NCI-H1436 treated with DMSO at 0.1 percent for 48 hours (cell line): ENCODE results near the gene IDH3A.

ENCODE experiments used
- DNase-seq: peaks from one replicate; lab custom pipeline; 2025; lab: John Stamatoyannopoulos, UW

IDH3A gene

GRCh38 chr15:78204351-78205309, 55.5 kb downstream of the IDH3A start:
- no peak for DNase-seq

GRCh38 chr15:78205337-78205736, 56.2 kb downstream of the IDH3A start:
- DNase-seq: no peak

DNA sequence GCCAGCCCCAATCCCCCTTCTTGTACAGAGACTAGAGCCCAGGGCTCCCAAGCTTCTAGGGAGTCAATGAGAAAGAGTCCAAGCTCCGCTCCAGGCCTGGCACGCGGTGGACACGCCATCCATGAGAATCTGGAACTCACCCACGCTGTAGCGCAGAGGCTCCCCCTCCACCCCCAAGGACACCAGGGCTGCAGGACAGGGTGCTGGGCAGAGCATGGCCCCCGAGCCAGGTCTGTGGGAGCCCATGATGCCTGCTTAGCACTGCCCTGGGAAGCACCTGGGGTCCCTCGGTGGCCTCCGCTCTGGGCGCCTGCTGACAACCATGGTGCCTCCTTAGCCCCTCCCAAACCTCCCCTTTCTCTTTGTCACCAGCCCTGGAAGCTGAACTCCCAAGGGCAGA, 56.7 kb downstream of the IDH3A start:
- DNase-seq: no peak

DNA sequence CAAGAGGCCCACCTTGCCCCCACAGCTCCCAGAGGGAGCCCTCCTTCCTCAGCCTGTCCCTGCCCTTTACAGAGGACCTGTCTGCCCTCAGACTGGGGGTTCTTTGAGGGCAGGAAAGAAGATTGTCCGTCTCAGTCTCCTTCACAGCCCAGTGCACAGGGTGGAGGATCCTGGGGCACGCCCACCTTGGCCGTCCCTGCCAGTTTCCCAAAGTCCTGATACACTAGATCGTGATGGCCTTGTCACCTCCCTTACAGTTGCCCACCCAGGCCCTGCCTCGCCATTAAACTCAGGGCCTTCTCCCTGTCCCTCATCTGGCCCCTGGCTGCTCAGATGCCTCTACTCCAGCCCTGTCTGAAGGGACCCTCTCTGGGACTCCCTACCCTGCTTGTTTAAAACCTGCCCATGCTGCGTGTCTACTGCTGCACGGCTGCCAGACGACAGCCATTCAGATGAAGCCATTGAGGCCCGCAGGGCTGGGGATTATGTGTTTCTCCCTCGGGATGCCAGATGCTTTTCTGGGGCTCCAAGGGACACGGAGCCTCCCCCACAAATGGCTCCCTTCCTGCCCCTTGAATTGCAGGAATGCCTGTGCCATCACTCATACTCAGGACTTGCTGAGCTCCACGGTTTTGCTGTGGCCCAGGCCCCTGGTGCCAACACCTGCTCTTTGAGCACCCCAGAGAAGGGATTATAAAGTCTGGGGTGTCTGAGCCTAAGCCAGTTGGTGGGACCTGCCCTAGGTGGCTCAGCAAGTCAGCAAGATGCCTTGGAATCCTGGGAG, 57.4 kb downstream of the IDH3A start:
- DNase-seq: no peak

- DNase-seq: no peak
Observed at GRCh38 chr15:78207110-78207458, 57.9 kb downstream of the IDH3A start.

GRCh38 chr15:78207641-78208340, 58.6 kb downstream of the IDH3A start:
- DNase-seq: no peak

GRCh38 chr15:78208341-78208844, 59.2 kb downstream of the IDH3A start:
- DNase-seq: no peak

GRCh38 chr15:78208887-78209645, 59.9 kb downstream of the IDH3A start:
- no peak for DNase-seq

DNA sequence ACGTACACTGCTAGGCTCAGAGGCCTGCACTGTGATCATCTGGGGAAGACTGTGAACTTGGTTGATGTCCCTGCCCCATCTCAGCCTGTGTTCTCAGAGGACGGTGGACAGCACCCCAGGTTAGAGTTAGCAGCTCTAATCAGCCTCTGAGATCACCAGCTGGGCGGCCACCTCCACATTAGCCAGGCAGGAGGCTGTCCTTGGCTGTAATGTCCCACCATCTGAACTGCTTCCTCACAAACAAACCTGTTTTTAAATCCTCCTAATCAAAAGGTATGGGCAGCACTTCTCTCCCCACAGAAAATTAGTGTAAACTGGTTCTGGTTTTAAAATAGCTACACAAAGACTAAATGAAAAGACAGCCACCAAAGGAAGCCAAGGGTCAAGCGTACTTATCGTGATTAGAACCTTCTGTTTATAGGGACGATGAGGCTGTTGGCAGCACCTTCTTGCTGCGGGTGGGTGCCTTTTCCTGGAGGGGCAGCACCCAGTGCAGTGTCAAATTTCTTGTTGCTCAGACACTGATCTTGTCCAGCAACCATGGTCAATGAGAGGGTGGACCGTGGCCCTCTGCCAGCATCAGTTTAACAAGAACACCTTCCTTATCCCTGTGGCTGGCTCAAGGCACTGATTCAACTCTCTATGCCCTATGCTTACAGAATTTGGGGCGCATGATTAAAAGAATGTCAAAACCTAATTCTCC, 60.6 kb downstream of the IDH3A start:
- no peak for DNase-seq

DNA sequence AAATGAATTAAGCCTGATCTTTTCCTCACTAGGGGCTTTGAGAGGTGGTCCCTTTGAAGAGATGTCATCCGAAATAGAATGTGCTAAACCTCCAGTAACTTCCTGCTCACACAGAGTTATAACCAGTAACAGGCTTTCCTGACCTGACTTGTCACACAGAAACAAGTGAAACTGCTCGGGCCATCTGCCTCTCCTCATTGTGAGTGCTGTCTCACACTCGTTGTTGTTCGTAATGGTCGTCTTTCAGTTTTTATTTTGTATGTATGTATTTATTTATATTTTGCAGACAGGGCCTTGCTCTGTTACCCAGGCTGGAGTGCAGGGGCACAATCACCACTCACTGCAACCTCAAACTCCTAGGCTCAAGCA, 61.2 kb downstream of the IDH3A start:
- no peak for DNase-seq

DNA sequence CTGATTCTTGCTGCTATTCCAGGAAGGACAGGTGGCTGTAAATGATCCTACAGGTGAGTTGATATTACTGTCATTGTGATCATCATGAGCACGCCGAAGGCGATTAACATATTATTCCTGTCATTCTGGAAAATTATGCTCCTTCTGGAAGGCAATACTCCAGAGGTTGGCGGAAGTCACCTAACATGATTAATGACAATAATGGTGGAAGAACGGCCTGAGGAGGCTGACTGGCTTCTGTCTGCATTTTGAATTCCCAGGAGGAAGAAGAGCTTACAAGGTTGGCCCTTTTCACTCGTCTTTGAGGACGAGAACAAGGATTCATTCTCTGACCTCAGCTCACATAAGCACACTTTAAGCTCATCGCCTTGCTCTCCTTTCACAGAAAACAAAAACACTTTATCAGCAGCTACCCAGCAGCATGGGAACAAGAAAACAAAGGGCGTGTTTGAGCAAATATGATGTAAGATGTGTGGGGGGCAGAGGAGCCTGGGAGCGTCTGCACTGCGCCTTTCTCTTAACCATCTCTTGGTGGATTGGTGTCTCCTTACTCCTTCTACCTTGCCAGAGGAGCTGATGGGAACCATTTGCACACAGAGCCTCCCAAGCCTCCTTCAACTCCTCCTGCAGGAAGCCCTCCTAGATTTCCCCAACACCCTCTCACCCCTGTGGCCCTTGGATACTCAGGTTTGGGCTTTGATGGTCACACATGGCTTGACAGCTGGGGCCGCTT, 62.2 kb downstream of the IDH3A start:
- DNase-seq: no peak

GRCh38 chr15:78212008-78212407, 62.8 kb downstream of the IDH3A start:
- no peak for DNase-seq

DNA sequence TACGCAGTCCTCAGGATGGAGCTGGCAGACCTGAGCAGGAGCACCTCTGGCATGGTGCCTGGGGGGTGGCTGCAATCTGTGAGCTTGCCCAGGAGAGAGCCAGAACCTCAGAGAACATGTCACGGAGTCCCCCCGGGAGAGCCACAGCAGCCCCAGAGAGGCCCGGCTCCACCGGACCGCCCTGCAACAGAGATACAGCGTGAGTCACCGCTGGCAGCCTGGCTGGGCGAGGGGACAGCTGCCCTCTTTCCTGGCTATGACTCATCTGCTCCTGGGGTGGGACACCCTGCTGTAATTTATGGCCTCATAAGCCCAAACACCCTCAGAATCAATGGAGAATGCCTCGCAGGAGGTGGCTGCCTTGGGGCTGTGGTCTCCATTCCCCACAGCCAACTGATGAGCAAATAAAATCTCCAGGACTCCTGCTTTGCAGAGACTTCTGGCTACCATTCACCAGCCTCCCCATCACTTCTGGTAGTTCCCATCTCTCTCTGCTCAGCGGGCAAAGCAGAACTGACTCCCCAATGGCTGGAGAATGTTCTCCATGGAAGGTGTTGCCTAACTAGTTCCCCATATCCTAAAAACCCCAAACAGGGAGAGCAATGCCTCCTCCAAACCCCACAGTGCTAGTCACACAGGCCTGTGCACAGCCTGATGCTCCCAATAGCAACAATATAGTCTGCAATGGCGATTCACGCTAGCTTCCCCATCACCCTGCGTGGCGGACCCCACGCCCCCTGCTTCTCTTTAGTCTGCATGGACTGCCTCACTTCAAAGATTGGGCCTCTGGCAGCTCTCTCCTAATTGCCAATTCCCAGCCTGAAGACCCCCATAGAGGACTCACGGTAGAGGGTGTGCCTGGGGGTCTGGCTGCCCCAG, 63.6 kb downstream of the IDH3A start:
- no peak for DNase-seq

DNA sequence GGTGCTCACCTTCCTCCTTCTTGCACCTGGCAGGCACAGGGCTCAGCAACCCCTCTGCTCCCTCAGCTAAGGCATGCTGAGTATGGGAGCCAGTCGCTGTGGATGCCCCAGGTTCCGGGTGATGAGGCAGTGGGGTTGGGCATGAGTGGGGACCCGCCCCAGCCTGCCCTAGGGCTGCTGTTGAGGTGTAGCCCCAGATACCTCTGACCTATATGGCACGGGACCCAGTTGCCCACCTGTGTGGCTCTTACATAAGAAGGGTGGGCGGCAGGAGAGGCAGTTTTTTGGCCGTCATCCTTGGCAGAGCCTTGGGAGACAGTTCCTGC, 64.2 kb downstream of the IDH3A start:
- DNase-seq: no peak

GRCh38 chr15:78213956-78214355, 64.8 kb downstream of the IDH3A start:
- no peak for DNase-seq

DNA sequence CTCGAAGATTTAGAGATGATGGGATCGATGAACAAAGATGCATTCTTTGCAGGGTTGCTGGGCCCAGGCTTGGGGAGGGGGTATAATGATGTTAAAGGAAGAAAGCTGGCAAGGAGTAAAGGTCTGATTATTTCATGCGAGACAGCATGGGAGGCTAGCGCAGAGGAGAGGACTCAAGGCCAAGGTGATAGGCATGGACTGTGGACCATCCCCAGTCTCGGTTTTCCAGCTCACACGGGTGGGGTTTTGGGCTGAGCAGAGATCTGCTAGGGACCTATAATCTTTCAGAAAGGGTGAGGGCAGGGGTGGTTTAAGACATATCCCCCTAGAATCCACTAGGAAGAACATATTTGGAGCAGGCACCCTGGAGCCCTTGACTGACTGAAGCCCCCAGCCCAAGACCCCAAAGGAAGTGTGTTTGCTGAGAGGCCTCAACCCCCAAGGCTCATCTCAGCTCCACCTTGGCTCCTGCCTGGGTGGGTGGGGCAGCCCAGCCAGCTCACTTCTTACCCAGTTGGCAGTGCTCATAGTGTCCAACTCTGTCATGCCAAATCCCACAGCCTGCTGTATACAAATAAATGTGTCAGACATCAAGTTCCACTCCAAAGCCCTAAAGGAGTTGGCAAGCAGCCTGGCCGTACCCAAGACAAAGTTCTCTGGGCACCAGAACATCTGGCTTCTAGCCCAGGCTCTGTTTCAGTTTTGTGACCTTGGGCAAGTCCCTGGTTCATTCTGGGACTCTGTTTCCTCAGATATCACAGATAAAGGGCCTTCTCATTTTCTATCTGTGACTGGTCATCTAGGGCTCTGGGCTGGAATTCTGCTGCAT, 67.3 kb downstream of the IDH3A start:
- DNase-seq: no peak

GRCh38 chr15:78220713-78221112, 71.6 kb downstream of the IDH3A start:
- DNase-seq: no peak
